Choroid plexus epithelial cell (primary cell): ENCODE measurements around the gene ODF2L.

Experiments
- DNase-seq: peaks from one replicate; pipeline ENCODE4 v3.0.0-alpha.2; 2010; ENCODE audit warnings: low read depth
- H3K4me3 ChIP-seq: 2 replicates; pipeline ENCODE4 v1.5.1; 2011; ENCODE audit warnings: low read depth, mild to moderate bottlenecking, control low read depth, low read length, moderate library complexity
- CTCF ChIP-seq: conservative IDR thresholded peaks from 2 replicates; pipeline ENCODE4 v1.5.1; 2011; ENCODE audit warnings: low read depth, mild to moderate bottlenecking, control low read depth, inconsistent platforms, low read length, moderate library complexity

ODF2L gene

GRCh38 chr1:86324130-86324822 lies 71.8 kb downstream of the ODF2L start:
- no peak overlapping the region for H3K4me3 ChIP-seq
- no peak for DNase-seq
- TF ChIP-seq CTCF = no peak

GRCh38 chr1:86322241-86322640 lies 73.9 kb downstream of the ODF2L start:
- no peak for TF ChIP-seq CTCF
- DNase-seq = no peak
- no peak overlapping the region for H3K4me3 ChIP-seq

GRCh38 chr1:86318436-86318835 lies 77.7 kb downstream of the ODF2L start:
- H3K4me3 ChIP-seq = no peak overlapping the region
- DNase-seq = no peak
- no peak for TF ChIP-seq CTCF

DNA sequence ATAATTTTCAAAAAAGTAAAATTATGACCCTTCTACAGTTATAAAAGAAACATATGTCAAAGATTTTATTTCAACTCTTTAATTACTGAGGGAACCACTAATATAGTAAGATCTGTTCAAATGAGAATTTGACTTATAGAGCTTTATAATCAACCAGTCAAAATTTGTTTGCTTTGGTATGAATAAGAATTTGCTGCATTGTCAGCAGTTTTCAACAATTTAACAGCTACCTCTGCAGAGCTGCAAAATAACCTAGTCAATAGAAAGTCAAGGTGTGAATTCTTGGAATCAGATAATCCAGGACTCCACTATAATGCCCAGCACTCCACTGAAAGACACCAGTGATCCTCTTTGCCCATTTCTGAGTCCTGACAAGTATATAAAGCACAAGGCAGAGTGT lies 78.2 kb downstream of the ODF2L start:
- H3K4me3 ChIP-seq = no peak overlapping the region
- TF ChIP-seq CTCF = no peak
- DNase-seq = no peak

DNA sequence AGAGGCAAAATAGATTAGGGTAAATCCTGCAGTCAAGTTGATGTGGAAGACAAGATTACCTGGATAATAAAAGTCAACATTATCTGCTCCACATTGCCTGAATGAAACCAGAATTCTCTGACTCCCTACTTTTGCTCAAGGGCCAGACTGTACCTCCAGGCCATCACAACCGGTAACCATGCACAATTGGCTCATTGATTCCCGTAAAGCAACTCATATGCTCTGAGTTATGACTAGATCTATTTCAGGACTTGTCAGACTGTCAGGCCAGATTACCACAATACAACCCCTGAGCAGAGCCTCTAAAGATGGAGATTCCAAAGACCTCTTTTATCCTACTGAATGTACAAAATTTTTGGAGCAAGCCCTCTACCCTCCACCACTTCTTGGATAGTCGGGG lies 90.4 kb downstream of the ODF2L start:
- no peak for DNase-seq
- no peak for TF ChIP-seq CTCF
- no peak overlapping the region for H3K4me3 ChIP-seq

DNA sequence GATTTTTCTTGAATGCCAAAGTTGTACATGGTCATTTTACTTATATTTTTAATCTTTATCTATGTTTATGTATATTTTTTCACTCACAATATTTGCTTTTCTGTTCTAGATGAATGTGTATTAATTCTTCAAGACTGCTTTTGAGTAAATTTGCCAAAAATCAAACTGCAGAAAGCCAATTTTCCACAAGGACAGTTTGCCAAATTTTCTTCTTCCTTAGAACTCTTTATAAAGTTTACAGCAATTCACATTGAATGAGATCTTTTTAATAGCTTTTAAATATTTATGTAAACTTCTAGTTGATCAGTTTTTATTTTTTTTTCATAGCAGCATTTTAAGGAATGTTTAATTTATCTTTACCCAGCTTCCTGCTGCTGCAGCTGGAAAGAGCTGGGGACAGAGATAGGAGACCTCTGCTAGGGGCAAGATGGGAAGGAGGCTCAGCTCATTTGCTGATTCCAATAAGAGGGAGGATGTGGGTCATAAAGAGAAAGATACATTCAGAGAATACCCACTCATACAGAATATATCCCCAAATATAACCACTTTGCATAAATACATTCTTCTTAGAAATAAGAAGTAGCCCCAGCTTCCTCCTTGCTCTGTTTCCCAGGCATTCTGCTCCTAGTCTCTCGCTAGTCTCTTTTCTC lies 93.0 kb downstream of the ODF2L start:
- TF ChIP-seq CTCF = no peak
- H3K4me3 ChIP-seq = no peak overlapping the region
- no peak for DNase-seq
